GM18520 (cell line): ENCODE data around the gene MTG2.

Experiments used
- ATAC-seq: cut with Tn5 transposase; IDR thresholded peaks from one replicate; pipeline ENCODE4 v1.9.1; 2021; ENCODE audit not compliant: unreplicated experiment

Gene MTG2

DNA sequence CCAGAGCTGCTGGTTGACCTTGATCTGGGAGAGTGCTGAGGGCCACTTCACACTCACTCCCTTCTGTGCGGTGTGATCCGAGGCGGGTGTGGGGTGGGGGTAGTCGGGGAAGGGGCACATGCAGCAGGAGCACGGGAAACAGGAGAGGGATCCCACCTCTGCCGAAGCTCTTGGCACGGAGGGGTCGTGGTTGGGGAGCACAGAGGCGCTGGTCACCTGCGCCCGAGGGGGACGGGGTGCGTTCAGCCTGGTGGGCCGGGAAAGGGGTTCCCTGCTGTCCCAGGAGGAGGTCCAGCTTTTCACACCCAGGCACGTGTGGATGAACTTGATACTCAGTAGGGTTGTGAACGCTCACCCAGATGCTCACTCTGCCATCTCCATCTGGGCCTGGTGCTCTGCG is 22.0 kb upstream of the MTG2 start:
- no peak for ATAC-seq

DNA sequence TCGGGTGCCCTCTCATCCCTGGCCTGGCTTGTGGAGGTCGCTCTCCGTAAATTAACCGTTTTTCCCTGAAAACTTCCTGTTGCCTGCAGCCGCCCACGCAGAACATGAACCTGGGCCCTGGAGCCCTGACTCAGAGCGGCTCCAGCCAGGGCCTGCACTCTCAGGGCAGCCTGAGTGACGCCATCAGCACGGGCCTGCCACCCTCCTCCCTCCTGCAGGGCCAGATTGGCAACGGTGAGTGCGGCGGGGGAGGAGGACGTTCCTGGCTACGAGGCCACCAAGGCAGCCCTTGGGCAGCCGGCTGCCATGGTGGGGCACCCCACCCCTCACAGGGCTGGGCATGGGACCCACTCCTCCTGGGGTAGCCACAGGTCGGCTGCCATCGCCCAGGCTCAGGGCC is 21.5 kb upstream of the MTG2 start:
- ATAC-seq, result no peak

- no peak for ATAC-seq
Observed at GRCh38 chr20:62162765-62163484, 19.9 kb upstream of the MTG2 start.

DNA sequence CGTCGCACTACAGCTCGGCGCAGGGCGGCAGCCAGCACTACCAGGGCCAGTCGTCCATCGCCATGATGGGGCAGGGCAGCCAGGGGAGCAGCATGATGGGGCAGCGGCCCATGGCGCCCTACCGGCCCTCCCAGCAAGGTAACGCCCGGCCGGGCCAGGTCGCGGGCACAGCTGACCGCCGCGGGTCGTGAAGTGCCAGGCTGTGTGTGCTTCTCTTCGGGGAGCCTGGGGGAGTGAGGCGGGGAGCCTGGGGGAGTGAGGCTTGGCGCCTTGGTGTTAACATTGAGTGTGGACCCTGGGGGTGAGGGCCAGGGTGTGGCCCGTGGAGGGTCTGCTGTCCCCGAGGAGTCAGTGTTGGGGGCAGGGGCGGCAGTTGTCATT is 19.4 kb upstream of the MTG2 start:
- no peak for ATAC-seq

DNA sequence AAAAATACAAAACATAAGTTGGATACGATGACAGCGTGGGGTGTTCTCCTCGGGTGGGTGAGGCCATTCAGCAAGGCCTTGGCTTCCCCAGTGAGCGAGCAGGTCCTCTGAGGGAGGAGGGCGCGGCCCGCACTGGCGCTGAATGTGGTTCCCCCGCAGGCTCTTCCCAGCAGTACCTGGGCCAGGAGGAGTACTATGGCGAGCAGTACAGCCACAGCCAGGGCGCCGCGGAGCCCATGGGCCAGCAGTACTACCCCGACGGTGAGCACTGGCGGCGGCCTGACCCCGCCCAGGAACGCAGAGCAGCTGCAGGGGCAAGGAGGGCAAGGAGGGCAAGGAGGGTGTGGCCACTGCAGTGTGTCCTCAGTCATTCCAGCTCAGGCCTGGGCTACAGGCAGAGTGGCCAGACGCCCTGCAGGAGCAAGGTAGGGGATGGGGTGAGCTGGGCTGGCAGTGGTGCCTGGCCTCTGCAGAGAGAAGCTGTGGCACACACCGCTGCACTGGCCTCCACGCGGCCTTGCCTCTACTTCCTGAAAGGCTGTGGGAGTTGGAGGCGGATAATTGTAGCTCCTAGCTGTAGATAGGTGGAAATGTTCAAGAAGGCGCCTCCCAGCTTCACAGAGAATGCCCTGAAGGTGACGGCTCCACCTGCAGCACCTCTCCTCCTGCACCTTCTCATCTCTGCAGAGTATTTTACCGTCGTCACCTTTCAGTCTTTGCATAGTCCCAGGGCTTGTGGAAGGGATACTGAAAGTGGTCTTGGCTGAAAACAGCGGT is 18.7 kb upstream of the MTG2 start:
- ATAC-seq, result no peak

- no peak for ATAC-seq
Observed at GRCh38 chr20:62164879-62165761, 17.7 kb upstream of the MTG2 start.

DNA sequence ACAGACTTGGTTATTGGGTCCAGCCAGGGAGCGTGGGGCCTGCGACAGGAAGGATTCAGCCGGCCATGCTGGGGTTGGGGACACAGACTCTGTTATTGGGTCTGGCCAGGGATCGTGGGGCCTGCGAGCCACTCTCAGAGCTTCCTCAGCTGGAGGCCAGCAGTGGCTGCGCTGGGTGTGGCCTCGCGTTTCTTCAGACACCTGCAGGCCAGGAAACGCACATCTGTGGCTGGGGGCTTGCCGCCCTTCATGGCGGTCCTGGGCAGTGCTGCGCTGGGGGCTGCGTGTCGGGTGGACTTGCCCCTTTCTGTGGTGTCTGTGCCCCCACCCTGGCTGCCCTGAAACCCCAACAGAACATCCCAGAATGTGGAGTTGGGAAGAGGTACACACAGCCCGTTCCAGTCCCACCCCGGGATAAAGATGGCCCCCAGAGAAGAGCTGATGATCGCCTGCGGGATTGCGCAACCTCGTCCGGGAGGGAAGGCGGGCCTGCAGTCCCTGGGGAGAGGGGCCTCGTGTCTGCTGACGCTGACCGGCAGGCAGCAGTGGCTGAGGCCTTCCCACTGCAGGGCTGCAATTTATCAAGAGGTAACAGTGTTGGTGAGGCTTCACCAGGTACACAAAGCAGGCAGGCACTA is 16.9 kb upstream of the MTG2 start:
- ATAC-seq, result no peak

DNA sequence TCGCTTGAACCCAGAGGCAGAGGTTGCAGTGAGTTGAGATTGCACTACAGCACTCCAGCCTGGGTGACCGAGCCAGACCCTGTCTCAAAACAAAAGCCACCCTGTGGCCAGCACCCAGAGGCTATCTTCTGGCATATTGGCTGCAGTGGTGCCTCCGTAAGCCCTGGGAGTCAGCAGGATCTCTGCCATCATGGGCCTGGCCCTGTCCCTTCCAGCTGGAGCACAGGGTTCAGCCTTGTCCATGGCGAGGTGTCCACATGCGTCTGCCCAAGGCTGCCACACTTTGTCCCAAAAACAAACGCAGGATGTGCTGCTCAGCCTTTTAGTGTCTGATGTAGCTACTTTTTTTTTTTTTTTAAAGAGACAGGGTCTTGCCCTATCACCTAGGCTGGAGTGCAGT is 15.4 kb upstream of the MTG2 start:
- ATAC-seq, result no peak

DNA sequence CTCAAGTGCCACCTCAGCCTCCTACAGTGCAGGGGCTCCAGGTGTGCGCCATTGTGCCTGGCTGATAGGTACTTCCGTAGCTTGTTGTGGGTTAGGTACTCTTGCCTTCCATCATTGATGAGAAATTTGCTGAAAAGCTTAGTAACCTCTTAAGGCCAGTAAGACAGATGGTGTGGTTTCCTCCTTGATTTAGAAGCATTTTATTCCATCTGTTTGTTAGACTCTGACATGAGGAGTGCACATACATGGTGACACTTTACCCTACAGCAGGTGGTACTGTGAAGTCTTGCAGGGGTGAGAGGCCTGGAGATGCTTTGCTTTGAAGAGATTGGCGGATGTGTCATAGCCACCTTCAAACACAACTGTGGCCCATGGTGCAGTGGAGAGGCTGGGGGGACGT is 14.8 kb upstream of the MTG2 start:
- ATAC-seq, result no peak

DNA sequence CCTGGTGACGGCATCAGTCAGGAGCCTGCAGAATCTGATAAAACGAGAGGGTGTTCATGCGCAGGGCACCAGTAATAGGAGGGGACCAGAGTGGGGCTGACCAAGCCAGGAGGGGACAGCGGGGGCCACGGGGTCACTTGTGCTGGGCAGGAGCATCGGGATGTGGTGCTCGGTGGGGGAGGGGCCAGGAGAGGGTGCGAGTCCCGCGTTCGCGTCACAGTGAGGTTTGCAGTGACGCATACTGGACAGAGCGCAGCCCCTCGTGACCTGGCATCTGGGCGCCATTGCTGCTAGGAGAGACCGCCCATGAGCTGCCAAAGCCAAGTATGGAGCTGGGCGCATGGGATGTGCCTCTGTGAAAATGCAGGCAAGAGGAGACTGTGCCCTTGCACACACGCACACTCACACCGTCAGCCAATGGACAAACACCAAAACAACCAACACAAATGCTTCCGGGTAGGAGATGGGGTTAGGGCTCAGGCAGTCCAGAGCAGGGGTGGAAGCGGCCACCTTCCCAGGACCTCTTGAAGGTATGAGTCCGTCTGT is 13.9 kb upstream of the MTG2 start:
- ATAC-seq, result no peak

DNA sequence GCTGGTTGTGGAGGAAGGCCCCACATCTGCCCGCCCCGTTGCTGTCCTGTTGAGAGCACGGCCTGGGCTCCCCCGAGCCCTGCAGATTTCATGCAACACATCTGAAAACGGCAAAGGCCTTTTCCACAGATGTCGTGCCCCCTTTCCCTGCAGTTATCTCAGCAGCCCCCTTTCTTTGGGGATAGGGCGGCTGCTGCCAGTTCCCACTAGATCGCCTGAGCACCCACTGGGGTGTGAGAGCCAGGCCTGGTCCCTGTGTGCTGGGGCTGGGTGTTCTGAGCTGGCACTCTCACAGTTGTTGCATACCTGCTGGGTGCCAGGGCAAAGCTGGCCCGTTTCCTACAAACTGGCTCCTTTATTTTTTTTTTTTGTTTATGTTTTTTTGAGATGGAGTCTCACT is 12.3 kb upstream of the MTG2 start:
- no peak for ATAC-seq

- no peak for ATAC-seq
Observed at GRCh38 chr20:62171245-62171644, 11.6 kb upstream of the MTG2 start.

- ATAC-seq, result no peak
Observed at GRCh38 chr20:62172666-62173065, 10.2 kb upstream of the MTG2 start.

DNA sequence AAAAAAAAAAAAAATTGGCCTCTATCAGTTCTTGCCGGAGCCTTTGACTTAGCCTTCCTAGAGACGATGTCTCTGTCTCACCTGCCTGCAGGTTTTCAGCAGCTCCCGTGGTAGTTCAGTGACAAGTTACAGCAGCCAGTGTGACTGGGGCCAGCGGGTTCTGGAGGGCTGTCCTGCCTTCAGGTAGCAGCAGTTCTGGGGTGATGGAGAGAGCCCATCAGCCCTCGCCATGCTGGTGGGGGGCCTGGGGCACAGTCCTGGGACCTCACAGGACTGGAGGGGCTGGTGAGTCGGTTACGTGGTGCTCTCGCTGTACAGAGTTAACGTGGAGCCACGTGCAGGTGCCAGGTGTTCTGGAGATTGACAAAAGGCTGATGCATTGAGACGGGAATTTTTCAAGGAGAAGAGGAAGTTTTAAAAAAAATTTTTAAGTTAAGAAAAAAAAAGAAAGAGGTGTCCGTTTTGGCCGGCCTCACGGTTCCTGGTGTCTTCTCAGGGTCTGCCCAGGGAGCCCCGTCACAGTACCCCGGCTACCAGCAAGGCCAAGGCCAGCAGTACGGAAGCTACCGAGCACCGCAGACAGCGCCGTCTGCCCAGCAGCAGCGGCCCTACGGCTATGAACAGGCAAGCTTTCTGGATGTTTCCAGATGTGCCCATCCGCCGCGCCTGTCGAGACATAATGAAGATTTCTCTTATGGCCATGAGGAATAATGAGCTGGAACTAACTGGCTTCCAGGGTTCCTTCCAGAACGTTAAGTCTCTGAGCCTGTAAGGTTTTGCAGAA is 8.6 kb upstream of the MTG2 start:
- ATAC-seq, result no peak

DNA sequence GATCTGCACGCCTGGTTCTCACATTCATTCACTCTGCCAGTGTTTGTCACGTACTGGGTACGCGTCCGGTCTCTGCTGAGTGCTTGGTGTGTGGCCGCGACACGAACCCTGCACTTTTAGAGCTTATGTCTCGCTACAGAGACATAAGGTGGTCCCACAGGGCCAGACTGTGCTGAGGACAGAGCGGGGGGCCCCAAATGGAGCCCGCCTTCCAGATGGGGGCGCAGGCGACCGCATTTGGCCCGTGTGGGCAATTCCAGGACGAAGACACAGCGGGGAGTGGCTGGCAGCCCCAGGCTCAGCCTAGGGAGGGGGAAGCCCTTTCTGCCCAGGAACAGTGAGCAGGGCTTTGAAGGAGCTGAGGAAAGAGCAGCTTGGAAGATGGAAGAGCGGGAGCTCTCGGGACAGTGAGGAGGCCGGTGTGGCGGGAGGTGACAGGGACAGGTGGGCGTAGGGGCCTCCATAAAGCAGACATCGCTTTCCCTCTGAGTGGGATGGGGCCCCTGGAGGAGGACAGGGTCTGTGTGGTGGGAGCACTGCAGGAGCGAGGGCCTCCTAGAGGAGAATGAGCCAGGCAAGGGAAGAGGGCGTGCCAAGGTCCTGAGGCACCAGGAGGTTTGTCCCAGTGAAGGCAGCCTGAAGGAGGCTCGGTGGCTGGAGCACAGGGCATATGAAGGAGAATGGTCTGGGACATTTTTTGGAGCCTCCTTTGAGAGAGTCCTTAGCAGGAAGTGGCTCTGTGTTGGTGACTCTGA is 7.8 kb upstream of the MTG2 start:
- ATAC-seq, result no peak

GRCh38 chr20:62175711-62176110 is 7.1 kb upstream of the MTG2 start:
- no peak for ATAC-seq

- no peak for ATAC-seq
Observed at GRCh38 chr20:62176866-62177265, 6.0 kb upstream of the MTG2 start.

DNA sequence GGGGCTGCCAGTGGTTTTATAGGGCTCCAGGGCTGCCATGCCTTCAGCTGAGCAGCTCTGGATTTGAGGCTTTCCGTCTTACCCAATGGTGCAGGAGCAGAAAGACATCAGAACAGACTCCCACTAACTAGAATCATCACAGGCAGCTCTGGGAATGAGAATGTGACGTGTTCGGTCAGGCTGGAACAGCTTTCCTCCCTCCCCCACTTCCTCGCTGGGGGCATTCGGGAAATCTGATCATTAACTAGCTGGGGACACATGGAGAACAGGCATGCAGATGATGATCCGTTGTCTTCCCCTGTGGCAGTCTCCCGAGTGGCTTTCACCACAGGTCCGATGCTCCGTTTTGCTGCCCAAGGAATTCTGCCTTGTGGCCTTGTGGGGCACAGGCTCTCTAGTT is 5.5 kb upstream of the MTG2 start:
- ATAC-seq, result no peak

DNA sequence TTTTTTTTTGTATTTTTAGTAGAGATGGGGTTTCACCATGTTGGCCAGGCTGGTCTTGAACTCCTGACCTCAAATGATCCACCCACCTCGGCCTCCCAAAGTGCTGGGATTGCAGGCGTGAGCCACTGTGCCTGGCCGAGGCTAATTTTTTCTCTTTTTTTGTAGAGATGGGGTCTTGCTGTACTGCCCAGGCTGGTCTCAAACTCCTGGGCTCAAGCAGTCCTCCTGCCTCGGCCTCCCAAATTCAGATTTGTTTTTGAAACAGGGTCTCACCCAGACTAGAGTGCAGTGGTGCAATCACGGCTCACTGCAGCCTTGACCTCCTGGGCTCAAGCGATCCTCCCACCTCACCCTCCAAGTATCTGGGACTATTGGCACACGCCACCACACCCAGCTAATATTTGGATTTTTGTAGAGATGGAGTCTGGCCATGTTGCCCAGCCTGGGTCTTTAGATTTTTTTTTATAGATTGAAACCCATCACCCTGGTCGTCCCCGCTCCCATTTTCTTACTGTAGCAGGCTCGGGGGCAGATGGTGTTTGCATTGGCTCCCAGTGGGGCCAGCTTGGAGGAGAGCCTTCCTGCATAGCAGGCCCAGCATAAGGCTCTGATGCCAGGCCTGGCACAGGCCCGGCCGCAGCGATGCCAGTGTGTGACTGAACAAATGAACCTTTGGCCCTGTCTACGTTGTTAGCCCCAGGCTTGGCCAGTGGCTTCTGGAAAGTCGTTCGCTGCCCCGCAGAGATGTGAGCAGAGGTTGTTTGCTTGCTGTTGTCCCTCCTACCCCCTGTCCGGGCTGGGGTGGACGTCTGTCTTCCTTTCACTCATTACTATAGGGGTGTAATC is 4.3 kb upstream of the MTG2 start:
- no peak for ATAC-seq
